VCaP (cell line): Measurements from ENCODE around the gene PADI3.

Source experiments
- H3K27ac ChIP-seq: fragments of 450-650 bp; 2 replicates; pipeline ENCODE4 v1.5.1; 2017
- TF ChIP-seq, protein P1 (sequence below): fragments of 450-650 bp; conservative IDR thresholded peaks from 2 replicates; pipeline ENCODE4 v1.5.1; 2017; ENCODE audit warnings: mild to moderate bottlenecking, moderate library complexity

PADI3 gene

DNA sequence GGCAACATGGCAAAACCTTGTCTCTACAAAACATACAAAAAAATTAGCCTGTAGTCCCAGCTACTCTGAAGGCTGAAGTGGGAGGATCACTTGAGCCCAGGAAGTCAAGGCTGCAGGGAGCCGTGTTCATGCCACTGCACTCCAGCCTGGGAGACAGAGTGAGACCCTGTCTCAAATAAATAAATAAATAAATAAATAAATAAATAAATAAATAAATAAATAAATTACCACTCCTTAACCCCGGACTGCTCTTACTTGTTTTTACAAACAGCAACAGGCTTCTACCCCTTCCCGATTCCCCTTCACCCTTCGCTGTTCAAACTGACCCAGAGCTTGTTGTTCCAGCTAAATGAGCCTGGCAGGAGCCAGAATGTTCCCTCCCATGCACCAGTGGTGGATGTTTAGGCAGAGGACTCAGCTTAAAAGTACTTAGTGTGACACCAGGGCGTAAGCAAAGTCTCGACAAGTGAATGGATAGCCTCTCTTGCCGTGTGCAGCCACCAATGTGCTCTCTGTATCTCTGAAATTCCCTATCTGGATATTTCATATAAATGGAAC is 21.5 kb upstream of the PADI3 start:
- no peak overlapping the region for H3K27ac ChIP-seq
- TF ChIP-seq, protein P1, sequence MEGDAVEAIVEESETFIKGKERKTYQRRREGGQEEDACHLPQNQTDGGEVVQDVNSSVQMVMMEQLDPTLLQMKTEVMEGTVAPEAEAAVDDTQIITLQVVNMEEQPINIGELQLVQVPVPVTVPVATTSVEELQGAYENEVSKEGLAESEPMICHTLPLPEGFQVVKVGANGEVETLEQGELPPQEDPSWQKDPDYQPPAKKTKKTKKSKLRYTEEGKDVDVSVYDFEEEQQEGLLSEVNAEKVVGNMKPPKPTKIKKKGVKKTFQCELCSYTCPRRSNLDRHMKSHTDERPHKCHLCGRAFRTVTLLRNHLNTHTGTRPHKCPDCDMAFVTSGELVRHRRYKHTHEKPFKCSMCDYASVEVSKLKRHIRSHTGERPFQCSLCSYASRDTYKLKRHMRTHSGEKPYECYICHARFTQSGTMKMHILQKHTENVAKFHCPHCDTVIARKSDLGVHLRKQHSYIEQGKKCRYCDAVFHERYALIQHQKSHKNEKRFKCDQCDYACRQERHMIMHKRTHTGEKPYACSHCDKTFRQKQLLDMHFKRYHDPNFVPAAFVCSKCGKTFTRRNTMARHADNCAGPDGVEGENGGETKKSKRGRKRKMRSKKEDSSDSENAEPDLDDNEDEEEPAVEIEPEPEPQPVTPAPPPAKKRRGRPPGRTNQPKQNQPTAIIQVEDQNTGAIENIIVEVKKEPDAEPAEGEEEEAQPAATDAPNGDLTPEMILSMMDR = no peak

DNA sequence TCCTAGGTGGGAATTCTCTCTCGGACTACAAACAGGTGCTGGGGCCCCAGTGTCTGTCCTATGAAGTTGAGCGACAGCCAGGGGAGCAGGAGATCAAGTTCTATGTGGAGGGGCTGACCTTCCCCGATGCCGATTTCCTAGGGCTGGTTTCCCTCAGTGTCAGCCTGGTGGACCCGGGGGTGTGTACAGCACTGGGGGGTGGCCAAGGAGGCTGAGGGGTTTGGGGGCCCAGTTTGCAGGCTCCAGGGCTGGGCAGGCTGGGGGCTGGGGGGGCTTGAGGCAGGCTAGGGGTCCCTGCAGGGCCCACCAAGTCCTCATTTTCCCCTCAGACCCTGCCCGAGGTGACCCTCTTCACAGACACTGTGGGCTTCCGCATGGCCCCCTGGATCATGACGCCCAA is 20.3 kb upstream of the PADI3 start:
- TF ChIP-seq, protein P1 = no peak
- H3K27ac ChIP-seq = no peak overlapping the region

GRCh38 chr1:17229379-17229778 is 19.5 kb upstream of the PADI3 start:
- TF ChIP-seq, protein P1 = no peak
- no peak overlapping the region for H3K27ac ChIP-seq

GRCh38 chr1:17230106-17230505 is 18.8 kb upstream of the PADI3 start:
- TF ChIP-seq, protein P1 = no peak
- H3K27ac ChIP-seq = no peak overlapping the region

DNA sequence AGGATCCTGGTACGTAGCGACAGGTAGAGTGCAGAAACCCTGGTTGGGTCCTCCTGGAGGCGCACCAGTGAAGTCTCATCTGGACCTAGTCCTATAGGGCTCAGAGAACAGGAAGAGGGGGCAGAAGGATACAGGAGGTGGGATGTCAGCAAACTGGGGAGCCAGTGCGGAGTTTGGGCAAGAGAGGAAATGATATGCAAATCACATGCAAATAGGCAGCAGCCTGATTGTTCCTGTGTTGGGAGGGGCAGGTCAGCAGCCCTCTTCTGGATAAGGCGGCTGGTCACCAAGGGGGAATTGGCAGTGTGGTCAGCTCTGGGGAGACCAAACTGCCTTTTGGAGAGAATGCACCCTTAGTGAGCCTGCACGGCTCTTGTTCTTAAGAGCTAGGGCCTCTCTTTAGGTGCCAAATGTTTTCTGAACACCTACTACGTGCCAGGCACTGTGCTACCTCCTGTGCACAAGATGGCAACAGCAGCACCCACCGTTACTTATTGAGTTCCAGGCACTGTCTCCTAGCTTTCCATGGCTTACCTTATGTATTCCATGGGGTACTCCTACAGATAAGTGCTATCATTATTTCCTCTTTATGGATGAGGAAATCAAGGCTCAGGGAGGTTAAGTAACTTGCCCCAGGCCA is 18.1 kb upstream of the PADI3 start:
- TF ChIP-seq, protein P1 = no peak
- no peak overlapping the region for H3K27ac ChIP-seq

GRCh38 chr1:17232759-17233661 is 15.9 kb upstream of the PADI3 start:
- H3K27ac ChIP-seq = peak overlapping the region; percentile 54
- TF ChIP-seq, protein P1 = no peak

- TF ChIP-seq, protein P1 = no peak
- H3K27ac ChIP-seq = peak overlapping the region; percentile 54
Measured at GRCh38 chr1:17233675-17234320, 15.1 kb upstream of the PADI3 start.
